ENCODE measurements around the gene LTA.
"Not testable (repeated sequence)": the region's sequence is repeated elsewhere in the genome, so short reads cannot be mapped to it uniquely, and the experiment has no call there.

The LTA gene

GRCh38 chr6:31586599-31587281, 14.7 kb downstream of the LTA start:
- DNase-seq (ENCODE audit: low spot score), result no peak

- no peak for DNase-seq (ENCODE audit: low spot score)
Observed at GRCh38 chr6:31587791-31588777, 16.0 kb downstream of the LTA start.

DNA sequence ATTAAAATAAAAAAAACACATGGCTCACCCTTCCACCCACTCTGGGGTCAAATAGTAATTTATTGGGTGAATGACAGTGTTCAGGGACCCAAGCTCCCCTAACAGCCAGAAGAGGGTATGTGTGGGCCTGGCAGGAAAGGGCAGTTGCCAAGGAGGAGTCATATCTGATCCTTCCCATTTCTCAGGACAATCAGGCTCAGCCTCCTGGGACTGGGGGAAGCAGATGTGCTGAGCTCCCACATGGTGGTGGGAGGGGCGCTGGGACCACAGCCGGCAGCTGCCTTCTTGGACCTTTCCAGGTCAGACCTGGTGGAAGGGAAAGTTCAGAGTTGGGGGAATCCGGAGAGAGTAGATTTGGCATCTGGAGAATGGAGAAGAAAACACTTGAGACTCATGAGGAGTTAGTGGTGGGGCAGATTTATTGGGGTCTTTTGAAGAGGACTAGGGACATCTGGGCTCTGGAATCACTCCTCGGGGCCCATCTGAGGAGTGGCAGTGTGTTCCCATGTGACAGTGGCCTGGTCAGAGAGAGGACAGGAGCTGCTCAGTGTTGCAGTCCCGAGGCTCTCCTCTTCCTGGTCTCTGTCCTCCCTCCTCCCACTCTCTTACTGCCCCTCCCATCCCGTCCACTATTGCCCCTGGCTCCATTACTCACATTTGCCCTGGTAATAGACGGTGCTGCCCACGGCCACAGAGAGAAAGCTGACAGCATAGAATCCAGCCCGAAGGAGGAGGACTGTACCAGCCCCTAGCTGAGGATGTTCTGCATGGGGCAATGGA, 17.0 kb downstream of the LTA start:
- DNase-seq (ENCODE audit: low spot score), result no peak

DNA sequence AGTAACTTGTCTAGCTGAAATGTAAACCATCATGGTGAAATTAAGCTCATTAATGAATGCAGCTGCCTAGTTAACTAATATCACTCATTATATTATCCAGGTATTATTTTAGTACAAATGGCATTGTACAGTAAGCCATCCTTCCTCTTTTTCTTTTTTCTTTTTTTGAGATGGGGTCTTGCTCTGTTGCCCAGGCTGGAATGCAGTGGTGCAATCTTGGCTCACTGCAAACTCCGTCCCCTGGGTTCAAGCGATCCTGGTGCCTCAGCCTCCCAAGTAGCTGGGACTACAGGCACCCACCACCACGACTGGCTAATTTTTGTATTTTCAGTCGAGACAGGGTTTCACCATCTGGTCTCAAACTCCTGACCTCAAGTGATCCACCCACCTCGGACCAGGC, 18.6 kb downstream of the LTA start:
- not testable (repeated sequence) for DNase-seq (ENCODE audit: low spot score)

GRCh38 chr6:31592396-31592771, 20.3 kb downstream of the LTA start:
- DNase-seq (ENCODE audit: low spot score), result no peak

DNA sequence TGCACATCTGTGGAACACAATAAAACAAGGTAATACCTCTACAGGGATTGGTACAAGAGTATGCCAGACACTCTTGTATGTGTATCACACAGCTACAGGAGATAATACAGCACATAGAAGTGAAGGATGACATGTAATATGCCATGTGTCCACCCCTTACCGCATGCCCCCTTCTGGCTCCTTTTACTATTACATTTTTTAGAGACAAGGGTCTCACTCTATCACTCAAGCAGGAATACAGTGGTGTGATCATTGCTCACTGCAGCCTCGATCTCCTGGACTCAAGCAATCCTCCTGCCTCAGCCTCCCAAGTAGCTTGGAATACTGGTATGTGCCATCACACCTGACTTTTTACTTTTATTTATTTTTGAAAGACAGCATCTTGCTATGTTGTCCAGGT, 24.9 kb downstream of the LTA start:
- DNase-seq (ENCODE audit: low spot score), result peak; percentile 88

DNA sequence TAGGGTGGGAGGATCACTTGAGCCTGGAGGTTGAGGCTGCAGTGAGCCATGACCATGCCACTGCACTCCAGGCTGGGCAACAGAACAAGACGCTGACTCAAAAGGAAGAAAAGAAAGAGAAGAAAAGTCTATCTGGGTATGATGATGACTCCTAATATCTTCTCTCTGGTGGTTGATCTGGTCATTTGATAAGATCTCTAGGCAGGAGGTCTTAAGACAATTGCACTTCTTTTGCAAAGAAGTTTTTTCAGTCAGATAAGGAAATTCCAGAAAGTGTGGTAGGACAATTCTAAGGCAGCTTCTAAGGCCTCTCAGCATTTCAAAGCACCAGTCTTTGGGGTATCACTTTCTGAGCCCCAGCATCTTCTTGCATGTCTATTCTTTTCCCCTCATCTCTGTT, 35.2 kb downstream of the LTA start:
- DNase-seq (ENCODE audit: low spot score), result no peak

- no peak for DNase-seq (ENCODE audit: low spot score)
Observed at GRCh38 chr6:31609519-31610406, 37.7 kb downstream of the LTA start.

- no peak for DNase-seq (ENCODE audit: low spot score)
Observed at GRCh38 chr6:31610968-31611367, 38.9 kb downstream of the LTA start.

DNA sequence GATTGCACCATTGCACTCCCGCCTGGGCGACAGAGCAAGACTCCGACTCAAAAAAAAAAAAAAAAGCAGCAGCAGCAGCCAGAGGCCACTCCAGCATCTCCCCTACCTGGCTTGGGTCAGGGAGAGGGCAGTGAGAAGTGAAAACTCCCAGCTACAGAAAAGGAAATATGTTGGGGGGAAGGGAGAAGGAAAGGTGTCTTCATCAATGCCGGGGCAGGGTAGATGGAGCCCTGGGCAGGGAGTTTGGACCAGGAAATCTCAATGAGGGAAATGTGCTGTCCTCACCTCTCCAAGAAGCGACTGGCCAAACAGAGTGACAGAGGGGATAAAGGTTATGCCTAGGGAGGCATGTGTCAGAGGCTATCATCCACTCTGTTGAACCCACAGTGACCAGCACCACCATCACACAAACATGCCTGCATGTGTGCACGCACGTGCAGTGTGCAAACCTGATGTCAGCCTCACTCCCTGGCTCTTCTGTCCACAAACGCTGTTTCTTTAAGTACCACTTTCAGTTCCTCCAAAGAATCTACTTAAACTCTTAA, 42.1 kb downstream of the LTA start:
- no peak for DNase-seq (ENCODE audit: low spot score)

GRCh38 chr6:31614684-31615578, 42.8 kb downstream of the LTA start, which contains the start of gene AIF1:
Gene AIF1 (plus strand): TSS chr6:31615234. CDS start chr6:31615330, 96 bp downstream.
- DNase-seq (ENCODE audit: low spot score), result no peak

- no peak for DNase-seq (ENCODE audit: low spot score)
Observed at GRCh38 chr6:31615748-31616147, 43.7 kb downstream of the LTA start.

GRCh38 chr6:31617010-31617409, 44.9 kb downstream of the LTA start:
- no peak for DNase-seq (ENCODE audit: low spot score)

GRCh38 chr6:31619805-31620585, 47.9 kb downstream of the LTA start:
- peak; percentile 98 for DNase-seq (ENCODE audit: low spot score)

- peak; percentile 99 for DNase-seq (ENCODE audit: low spot score)
Observed at GRCh38 chr6:31620586-31621319, 48.7 kb downstream of the LTA start, which contains the start of gene PRRC2A. Gene PRRC2A (plus strand): TSS chr6:31620715. CDS start chr6:31622790, 2,075 bp downstream.

DNA sequence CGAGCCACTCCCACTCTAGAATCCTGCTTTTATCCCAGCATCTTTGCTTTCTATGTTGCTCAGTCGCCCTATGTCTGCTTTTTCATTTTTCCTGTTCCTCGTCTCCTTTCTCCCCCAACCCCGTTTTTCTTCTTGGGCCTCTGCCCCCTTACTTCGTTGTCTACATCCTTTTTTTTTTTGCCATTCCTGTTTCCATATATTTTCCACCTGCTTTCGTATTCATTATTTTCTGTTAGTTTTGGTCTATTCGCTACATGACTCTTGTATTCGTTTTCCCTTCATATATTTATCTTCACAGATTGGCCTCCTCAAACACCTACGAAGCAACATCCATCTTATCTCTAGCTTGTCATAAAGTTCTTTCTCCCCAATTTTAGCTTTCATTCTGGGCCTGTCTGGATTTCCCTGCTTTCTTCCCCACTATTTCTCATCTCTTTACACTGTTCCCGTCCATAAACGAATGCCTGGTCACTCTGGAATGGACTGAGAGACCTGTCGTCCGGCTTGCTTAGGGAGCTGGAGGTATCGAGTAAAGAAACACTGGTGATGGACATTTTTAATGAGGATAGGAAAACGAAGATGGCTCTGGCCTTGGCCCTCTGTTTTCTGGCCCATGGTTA, 49.3 kb downstream of the LTA start:
- DNase-seq (ENCODE audit: low spot score), result no peak

DNA sequence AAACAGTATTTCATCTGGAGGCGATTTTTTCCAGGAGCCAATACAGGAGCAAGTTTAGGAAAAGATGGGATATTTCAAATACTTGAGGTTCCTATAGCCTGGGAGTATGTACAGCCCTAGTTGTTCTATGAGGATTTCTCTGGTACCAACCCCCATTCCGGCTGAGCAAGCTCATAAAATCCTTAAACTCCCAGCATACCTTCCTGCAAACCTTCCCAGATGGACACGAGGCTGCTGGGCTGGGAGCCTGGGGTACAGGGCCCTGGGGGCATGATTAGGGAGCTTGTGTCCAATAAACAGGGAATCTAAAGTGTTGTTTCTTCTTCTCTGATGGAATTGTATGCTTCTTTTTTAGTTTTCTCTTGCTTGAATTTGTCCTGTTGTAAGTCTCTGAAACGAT, 49.9 kb downstream of the LTA start:
- DNase-seq (ENCODE audit: low spot score), result no peak

- DNase-seq (ENCODE audit: low spot score), result no peak
Observed at GRCh38 chr6:31622684-31623091, 50.6 kb downstream of the LTA start.
